DOHH2 (cell line): Measurements from ENCODE around the gene PTBP2.

Experiments used
- H3F3A ChIP-seq: fragments of 200-600 bp; sonication (generic), shearing (Covaris generic); 2 replicates; pipeline ENCODE4 v1.6.0; 2016; ENCODE audit warnings: antibody characterized with exemption, mild to moderate bottlenecking; ENCODE audit not compliant: control insufficient read depth, insufficient read depth
- H3K27ac ChIP-seq: fragments of 200-600 bp; sonication (generic); 2 replicates; pipeline ENCODE4 v1.5.1; 2014; ENCODE audit warnings: low read depth, mild to moderate bottlenecking, low read length, moderate library complexity
- H3K27me3 ChIP-seq: fragments of 200-600 bp; sonication (generic); 2 replicates; pipeline ENCODE4 v1.6.1; 2014; ENCODE audit warnings: mild to moderate bottlenecking, low read length, mixed read lengths; ENCODE audit not compliant: control insufficient read depth
- H3K36me3 ChIP-seq: fragments of 200-600 bp; sonication (generic); 2 replicates; pipeline ENCODE4 v1.6.1; 2014; ENCODE audit warnings: mild to moderate bottlenecking, low read length, moderate library complexity, mixed read lengths; ENCODE audit not compliant: control insufficient read depth
- H3K4me1 ChIP-seq: fragments of 200-600 bp; sonication (generic); 2 replicates; pipeline ENCODE4 v1.6.1; 2014; ENCODE audit warnings: mild to moderate bottlenecking, low read length, mixed read lengths; ENCODE audit not compliant: control insufficient read depth
- H3K4me2 ChIP-seq: fragments of 200-600 bp; sonication (generic); 2 replicates; pipeline ENCODE4 v1.6.0; 2014; ENCODE audit warnings: mild to moderate bottlenecking, low read length, moderate library complexity
- H3K4me3 ChIP-seq: fragments of 200-600 bp; sonication (generic); 2 replicates; pipeline ENCODE4 v1.5.1; 2014; ENCODE audit warnings: mild to moderate bottlenecking, low read length, mixed read lengths
- H3K79me2 ChIP-seq: fragments of 200-600 bp; sonication (generic); 2 replicates; pipeline ENCODE4 v1.6.1; 2014; ENCODE audit warnings: mild to moderate bottlenecking, low read length, mixed read lengths; ENCODE audit not compliant: control insufficient read depth
- H3K9me2 ChIP-seq: fragments of 200-600 bp; sonication (generic); replicated peaks from 2 replicates; pipeline ENCODE4 v1.6.1; 2014; ENCODE audit warnings: mild to moderate bottlenecking, low read length, mixed read lengths; ENCODE audit not compliant: control insufficient read depth
- H3K9me3 ChIP-seq: fragments of 200-600 bp; sonication (generic); 2 replicates; pipeline ENCODE4 v1.6.1; 2014; ENCODE audit warnings: antibody characterized with exemption, low read length, mixed read lengths; ENCODE audit not compliant: control insufficient read depth, insufficient read depth
- H4K20me1 ChIP-seq: fragments of 200-600 bp; sonication (generic); 2 replicates; pipeline ENCODE4 v1.6.0; 2014; ENCODE audit warnings: low read depth, mild to moderate bottlenecking, antibody characterized with exemption, low read length, moderate library complexity; ENCODE audit not compliant: control insufficient read depth, insufficient read depth
- CTCF ChIP-seq: fragments of 200-600 bp; sonication (generic); IDR thresholded peaks from one replicate; pipeline ENCODE4 v1.5.1; 2014; ENCODE audit warnings: antibody characterized with exemption, mild to moderate bottlenecking, low read depth, low read length; ENCODE audit not compliant: poor library complexity, severe bottlenecking
- EZH2phosphoT487 ChIP-seq: fragments of 200-600 bp; sonication (generic); IDR thresholded peaks from 2 replicates; pipeline ENCODE4 v1.6.1; 2017; ENCODE audit warnings: borderline replicate concordance, mild to moderate bottlenecking, antibody characterized with exemption, low read length, moderate library complexity, mixed read lengths

PTBP2 gene

GRCh38 chr1:96722161-96722922 lies 758 bp downstream of the PTBP2 start:
- Histone ChIP-seq H3K79me2 (peaks cover 56% of the 10 kb centered on the region), H4K20me1 (no peaks in the 10 kb centered on the region), H3K9me2 (no peaks in the 10 kb centered on the region), H3K4me2 (peak overlapping the region; percentile 72), H3K9me3 (no peaks in the 10 kb centered on the region), H3K4me3 (peak overlapping the region; percentile 87), H3K4me1 (peaks cover 26% of the 10 kb centered on the region), H3F3A (no peaks in the 10 kb centered on the region), H3K36me3 (peaks cover 43% of the 10 kb centered on the region), H3K27me3 (no peaks in the 10 kb centered on the region), H3K27ac (peak overlapping the region; percentile 63)
- TF ChIP-seq EZH2phosphoT487 (no peak), CTCF (no peak)

DNA sequence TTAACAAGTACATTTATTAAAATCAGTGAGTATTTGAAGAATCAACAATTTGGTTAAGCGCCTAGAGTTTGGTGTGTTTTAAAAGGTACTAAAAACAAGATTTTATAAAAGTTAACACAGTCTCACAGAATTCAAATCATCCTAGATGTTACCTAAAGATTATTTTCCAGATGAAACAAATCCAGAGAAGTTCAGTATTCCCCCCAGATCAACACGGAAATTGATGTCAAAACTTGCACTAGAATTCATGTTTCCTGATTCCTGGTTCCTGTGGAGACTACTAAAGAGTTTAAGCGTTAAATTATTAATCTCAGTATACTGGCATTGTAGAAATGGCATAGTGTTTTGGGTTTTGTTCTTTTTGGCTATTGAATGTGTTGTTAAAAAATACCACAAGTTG lies 1.4 kb downstream of the PTBP2 start:
- Histone ChIP-seq H4K20me1 (no peaks in the 10 kb centered on the region), H3K36me3 (peaks cover 49% of the 10 kb centered on the region), H3F3A (no peaks in the 10 kb centered on the region), H3K9me3 (no peaks in the 10 kb centered on the region), H3K4me2 (peak overlapping the region; percentile 72), H3K79me2 (peaks cover 62% of the 10 kb centered on the region), H3K27me3 (no peaks in the 10 kb centered on the region), H3K27ac (peak overlapping the region; percentile 63), H3K4me1 (peaks cover 26% of the 10 kb centered on the region), H3K9me2 (no peaks in the 10 kb centered on the region), H3K4me3 (peak overlapping the region; percentile 87)
- TF ChIP-seq EZH2phosphoT487 (no peak), CTCF (no peak)

- no peaks in the 10 kb centered on the region for H3K9me3 ChIP-seq
- peak overlapping the region; percentile 72 for H3K4me2 ChIP-seq
- no peaks in the 10 kb centered on the region for H3K27me3 ChIP-seq
- peaks cover 53% of the 10 kb centered on the region for H3K36me3 ChIP-seq
- H3K27ac ChIP-seq: peak overlapping the region; percentile 63
- peaks cover 67% of the 10 kb centered on the region for H3K79me2 ChIP-seq
- H3F3A ChIP-seq: no peaks in the 10 kb centered on the region
- H4K20me1 ChIP-seq: no peaks in the 10 kb centered on the region
- H3K4me1 ChIP-seq: peaks cover 28% of the 10 kb centered on the region
- no peaks in the 10 kb centered on the region for H3K9me2 ChIP-seq
- H3K4me3 ChIP-seq: peak overlapping the region; percentile 87
- TF ChIP-seq CTCF (no peak), EZH2phosphoT487 (no peak)
These were observed 1.8 kb downstream of the PTBP2 start for GRCh38 chr1:96723377-96723776.
